Measurements from ENCODE around the gene HDAC1.
A peak's percentile ranks its signal among the peaks of the same experiment; 100 is the strongest.

HDAC1 gene

GRCh38 chr1:32330558-32331151 is 38.8 kb downstream of the HDAC1 start:
- no peak for DNase-seq

GRCh38 chr1:32331549-32331948 is 39.7 kb downstream of the HDAC1 start:
- DNase-seq: no peak

- no peak for DNase-seq
Measured at GRCh38 chr1:32332290-32333079, 40.6 kb downstream of the HDAC1 start.

- no peak for DNase-seq
Measured at GRCh38 chr1:32333251-32333963, 41.5 kb downstream of the HDAC1 start.

GRCh38 chr1:32334274-32334861 is 42.5 kb downstream of the HDAC1 start:
- DNase-seq: no peak

- DNase-seq: peak; percentile 71
Measured at GRCh38 chr1:32334864-32335534, 43.1 kb downstream of the HDAC1 start.

GRCh38 chr1:32335535-32335789 is 43.6 kb downstream of the HDAC1 start:
- DNase-seq: no peak

- peak; percentile 89 for DNase-seq
Measured at GRCh38 chr1:32335790-32336590, 44.1 kb downstream of the HDAC1 start, which contains the start of gene MARCKSL1. Gene MARCKSL1 (minus strand): TSS chr1:32336233. CDS start chr1:32336033, 200 bp downstream.

- no peak for DNase-seq
Measured at GRCh38 chr1:32336591-32336932, 44.7 kb downstream of the HDAC1 start.

- DNase-seq: peak; percentile 76
Measured at GRCh38 chr1:32336963-32337675, 45.2 kb downstream of the HDAC1 start.

- DNase-seq: peak; percentile 54
Measured at GRCh38 chr1:32337855-32338636, 46.2 kb downstream of the HDAC1 start.

- DNase-seq: no peak
Measured at GRCh38 chr1:32338637-32339145, 46.8 kb downstream of the HDAC1 start.

GRCh38 chr1:32339363-32339978 is 47.6 kb downstream of the HDAC1 start:
- DNase-seq: peak; percentile 61

GRCh38 chr1:32341186-32341757 is 49.4 kb downstream of the HDAC1 start:
- DNase-seq: no peak

- no peak for DNase-seq
Measured at GRCh38 chr1:32341971-32342370, 50.1 kb downstream of the HDAC1 start.

- DNase-seq: no peak
Measured at GRCh38 chr1:32342704-32343103, 50.8 kb downstream of the HDAC1 start.

GRCh38 chr1:32345289-32345827 is 53.5 kb downstream of the HDAC1 start:
- no peak for DNase-seq

GRCh38 chr1:32346532-32347157 is 54.8 kb downstream of the HDAC1 start:
- DNase-seq: no peak

GRCh38 chr1:32349211-32349708 is 57.4 kb downstream of the HDAC1 start:
- no peak for DNase-seq

Measured in stimulated activated CD8-positive, alpha-beta memory T cell treated with anti-CD3 and anti-CD28 coated beads, Interleukin-4, amount 100 ng/mL, for 48 hours (primary cell).